Gastroesophageal sphincter (tissue), 4 donors: Measurements from ENCODE around the gene CTNNBL1. TPM values are rescaled to one million over a fixed set of nuclear protein-coding genes. Genes with fewer than 3 reads are reported as not detected.

Experiments used
- ATAC-seq: fragments of 150-250 bp; one replicate; pipeline ENCODE4 v1.9.1; 2016; ENCODE audit warnings: mild to moderate bottlenecking, moderate library complexity
- H3K27ac ChIP-seq, 4 donors: fragments of 200-600 bp; sonication (generic) in 3 of 4; 1 replicate in 3 of 4; 2 replicates in 1 of 4; pipeline ENCODE4 v1.5.1; 2016 to 2019
- H3K27me3 ChIP-seq: fragments of 200-600 bp; sonication (generic); one replicate; pipeline ENCODE4 v1.5.1; 2019
- H3K36me3 ChIP-seq, 2 donors: fragments of 200-600 bp; sonication (generic); one replicate each; pipeline ENCODE4 v1.5.1; 2019; ENCODE audit warnings: control low read depth in 1 of 2
- H3K4me1 ChIP-seq, 3 donors: fragments of 200-600 bp; sonication (generic); 1 replicate in 2 of 3; 2 replicates in 1 of 3; pipeline ENCODE4 v1.5.1; 2016 to 2019; ENCODE audit warnings: control low read depth in 2 of 3
- H3K4me3 ChIP-seq, 2 donors: fragments of 200-600 bp; sonication (generic); one replicate each; pipeline ENCODE4 v1.5.1; 2019; ENCODE audit warnings: mild to moderate bottlenecking in 1 of 2, moderate library complexity in 1 of 2
- H3K9me3 ChIP-seq, 3 donors: fragments of 200-600 bp; sonication (generic); one replicate each; pipeline ENCODE4 v1.5.1; 2017 to 2019; ENCODE audit warnings: control low read depth in 2 of 3
- CTCF ChIP-seq, 4 experiments: fragments of 200-600 bp in 2 of 4; fragments of 450-650 bp in 2 of 4; sonication (generic) in 1 of 4; IDR thresholded peaks; one replicate each; pipeline ENCODE4 v1.5.1; 2017 to 2019; ENCODE audit warnings: antibody characterized with exemption in 4 of 4, mild to moderate bottlenecking in 2 of 4, moderate library complexity in 2 of 4
- EP300 ChIP-seq: sonication (generic); formaldehyde crosslinking; IDR thresholded peaks from one replicate; pipeline ENCODE4 v1.6.1; 2017; ENCODE audit warnings: antibody characterized with exemption, mild to moderate bottlenecking
- POLR2A ChIP-seq, 2 donors: fragments of 450-650 bp; IDR thresholded peaks; one replicate each; pipeline ENCODE4 v1.6.1; 2017; ENCODE audit warnings: antibody characterized with exemption in 2 of 2, mild to moderate bottlenecking in 2 of 2, moderate library complexity in 1 of 2
- POLR2AphosphoS5 ChIP-seq: sonication (generic); formaldehyde crosslinking; IDR thresholded peaks from one replicate; pipeline ENCODE4 v1.6.1; 2017; ENCODE audit warnings: antibody characterized with exemption
- WGBS, 2 donors: methylation state at CpG; one replicate each; pipeline ENCODE4 v1.1.5; 2018; ENCODE audit warnings: low coverage in 1 of 2; 5-methylcytosine and 5-hydroxymethylcytosine counted together
- total RNA-seq, 4 donors: library from RNA; depleted of rRNA; stranded (reverse); fragments of >200 nt; gene quantifications; one replicate each; pipeline ENCODE4 v1.1.0, GENCODE V29; 2016

Gene CTNNBL1
- total RNA-seq, 4 donors from 2014 or later: 43.8 to 58.4 (median 47.1) TPM

- TF ChIP-seq EP300: no peak
- no peak for TF ChIP-seq POLR2AphosphoS5
- no peak for TF ChIP-seq CTCF (IDR thresholded peaks at IDR 0.05)
- no peak for TF ChIP-seq POLR2A (IDR thresholded peaks at IDR 0.05)
- H3K27ac ChIP-seq: no peak overlapping the region
- H3K4me3 ChIP-seq: no peak overlapping the region
- 33 to 74% methylated on average over 2 to 4 of the region's 4 CpGs for WGBS, 2 donors
- H3K36me3 ChIP-seq: peaks cover 0 to 12% of the 10 kb centered on the region in 2 donors
- peaks cover 0 to 5% (median 0%) of the 10 kb centered on the region in 3 donors for H3K4me1 ChIP-seq
- no peaks in the 10 kb centered on the region for H3K9me3 ChIP-seq
- no peak for ATAC-seq
- no peaks in the 10 kb centered on the region for H3K27me3 ChIP-seq
Measured at GRCh38 chr20:37828684-37829083, 134.9 kb downstream of the CTNNBL1 start.

GRCh38 chr20:37829128-37829527 is 135.3 kb downstream of the CTNNBL1 start:
- no peak for ATAC-seq

GRCh38 chr20:37833221-37833896 is 139.5 kb downstream of the CTNNBL1 start:
- ATAC-seq: no peak
- H3K4me3 ChIP-seq: no peak overlapping the region
- no peak overlapping the region for H3K27ac ChIP-seq
- H3K9me3 ChIP-seq: no peaks in the 10 kb centered on the region
- WGBS, 2 donors: 76 to 80% methylated on average over 4 to 7 of the region's 8 CpGs
- H3K27me3 ChIP-seq: no peaks in the 10 kb centered on the region
- H3K36me3 ChIP-seq: no peaks in the 10 kb centered on the region
- no peak for TF ChIP-seq POLR2A (IDR thresholded peaks at IDR 0.05)
- H3K4me1 ChIP-seq: peaks cover 0 to 5% (median 0%) of the 10 kb centered on the region in 3 donors

More at GRCh38 chr20:37829128-37829527, 135.3 kb downstream of the CTNNBL1 start:
- Histone ChIP-seq H3K4me1 (peaks cover 0 to 5% (median 0%) of the 10 kb centered on the region in 3 donors), H3K27me3 (no peaks in the 10 kb centered on the region), H3K9me3 (no peaks in the 10 kb centered on the region), H3K4me3 (no peak overlapping the region), H3K27ac (no peak overlapping the region), H3K36me3 (peaks cover 0 to 12% of the 10 kb centered on the region in 2 donors)
- 96 to 100% methylated on average over 2 to 3 of the region's 3 CpGs for WGBS, 2 donors
- TF ChIP-seq EP300 (no peak), POLR2AphosphoS5 (no peak), POLR2A (IDR thresholded peaks at IDR 0.05) (no peak), CTCF (IDR thresholded peaks at IDR 0.05) (no peak)

- no peaks in the 10 kb centered on the region for H3K27me3 ChIP-seq
- H3K27ac ChIP-seq: no peak overlapping the region
- no peaks in the 10 kb centered on the region for H3K9me3 ChIP-seq
- 68 to 86% methylated on average over 5 of the region's 5 CpGs for WGBS, 2 donors
- no peak overlapping the region for H3K4me3 ChIP-seq
- peaks cover 0 to 21% of the 10 kb centered on the region in 2 donors for H3K36me3 ChIP-seq
- ATAC-seq: no peak
- TF ChIP-seq CTCF (IDR thresholded peaks at IDR 0.05) (no peak), POLR2AphosphoS5 (no peak), EP300 (no peak)
- peaks cover 0 to 5% (median 0%) of the 10 kb centered on the region in 3 donors for H3K4me1 ChIP-seq
Measured at GRCh38 chr20:37836926-37837325, 143.1 kb downstream of the CTNNBL1 start.

- TF ChIP-seq EP300 (no peak), POLR2A (IDR thresholded peaks at IDR 0.05) (no peak), POLR2AphosphoS5 (no peak), CTCF (IDR thresholded peaks at IDR 0.05) (no peak)
- H3K27ac ChIP-seq: no peak overlapping the region
- no peaks in the 10 kb centered on the region for H3K4me1 ChIP-seq
- no peak for ATAC-seq
- H3K36me3 ChIP-seq: peaks cover 0 to 31% of the 10 kb centered on the region in 2 donors
- no peaks in the 10 kb centered on the region for H3K27me3 ChIP-seq
- H3K4me3 ChIP-seq: no peak overlapping the region
- 65 to 88% methylated on average over 4 to 8 of the region's 8 CpGs for WGBS, 2 donors
- H3K9me3 ChIP-seq: no peaks in the 10 kb centered on the region
Measured at GRCh38 chr20:37837924-37838323, 144.1 kb downstream of the CTNNBL1 start.
